Measurements from ENCODE around the gene ADGRG3. TPM values are rescaled to one million over a fixed set of nuclear protein-coding genes. Genes with fewer than 3 reads are reported as not detected.
"Not testable (repeated sequence)": the region's sequence is repeated elsewhere in the genome, so short reads cannot be mapped to it uniquely, and the experiment has no call there.

Gene ADGRG3
- total RNA-seq, 1 experiment from 2014 or later = not detected

DNA sequence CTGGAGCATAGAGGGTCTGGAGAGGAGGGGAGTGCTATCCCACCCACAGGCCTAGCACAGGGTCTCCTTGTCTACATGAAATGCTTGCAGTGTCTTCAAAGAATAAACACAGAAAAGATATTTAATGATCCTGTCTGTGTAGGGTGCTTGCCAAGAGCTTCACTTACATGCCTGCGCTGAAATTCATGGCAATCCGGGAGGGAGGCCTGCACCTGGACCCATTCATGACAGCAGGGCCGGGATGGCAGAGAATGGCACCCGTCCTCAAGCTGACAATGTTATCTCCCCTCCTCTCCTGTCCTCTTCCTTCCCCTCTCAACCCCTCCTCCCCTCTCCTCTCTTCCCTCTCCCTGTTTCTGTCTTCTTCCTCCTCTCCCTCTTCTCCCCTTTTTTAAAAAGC, 2.1 kb downstream of the ADGRG3 start:
- no peak for DNase-seq (ENCODE audit: low read depth)
- in situ Hi-C loops (cut with HindIII; ENCODE audit: low pct_unique_long_range_greater_than_20kb, low sequenced_read_pairs) = no loop called here

DNA sequence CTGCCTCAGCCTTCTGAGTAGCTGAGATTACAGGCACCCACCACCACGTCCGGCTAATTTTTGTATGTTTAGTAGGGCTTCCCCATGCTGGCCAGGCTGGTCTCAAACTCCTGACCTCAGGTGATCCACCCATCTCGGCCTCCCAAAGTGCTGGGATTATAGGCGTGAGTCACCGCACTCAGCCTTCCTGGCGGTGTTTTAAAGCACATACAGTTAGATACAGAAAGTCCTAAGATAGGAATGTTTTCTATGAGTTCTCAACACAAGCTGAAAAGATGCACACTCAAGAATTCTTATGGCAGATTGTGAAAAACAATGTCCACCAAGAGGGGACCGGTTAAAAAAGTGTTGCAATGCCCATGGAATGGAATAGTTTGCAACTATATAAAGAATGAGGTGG, 3.3 kb downstream of the ADGRG3 start:
- DNase-seq (ENCODE audit: low read depth); in situ Hi-C loops (cut with HindIII; ENCODE audit: low pct_unique_long_range_greater_than_20kb, low sequenced_read_pairs): not testable (repeated sequence)

GRCh38 chr16:57672416-57672815, 4.3 kb downstream of the ADGRG3 start:
- in situ Hi-C loops (cut with HindIII; ENCODE audit: low pct_unique_long_range_greater_than_20kb, low sequenced_read_pairs) = no loop called here
- DNase-seq (ENCODE audit: low read depth) = no peak

DNA sequence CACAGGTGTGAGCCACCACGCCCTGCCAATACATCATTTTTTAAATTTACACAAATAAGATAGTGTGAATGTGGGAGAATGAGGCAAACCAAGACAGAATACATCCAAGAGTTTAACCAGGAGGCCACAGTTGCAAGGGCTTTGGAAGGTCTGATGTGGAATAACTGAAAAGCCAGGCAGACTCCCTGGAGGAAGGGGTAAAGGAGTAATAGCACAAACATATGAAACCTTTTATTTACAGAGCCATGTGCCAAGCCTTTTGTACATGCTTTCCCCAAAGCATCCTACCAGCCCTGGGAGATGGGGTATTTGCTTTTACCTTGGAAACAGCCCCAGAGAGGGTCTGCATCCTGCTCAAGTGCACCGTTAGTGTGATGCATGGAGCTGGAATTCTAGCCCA, 4.7 kb downstream of the ADGRG3 start:
- DNase-seq (ENCODE audit: low read depth) = no peak
- in situ Hi-C loops (cut with HindIII; ENCODE audit: low pct_unique_long_range_greater_than_20kb, low sequenced_read_pairs) = no loop called here

DNA sequence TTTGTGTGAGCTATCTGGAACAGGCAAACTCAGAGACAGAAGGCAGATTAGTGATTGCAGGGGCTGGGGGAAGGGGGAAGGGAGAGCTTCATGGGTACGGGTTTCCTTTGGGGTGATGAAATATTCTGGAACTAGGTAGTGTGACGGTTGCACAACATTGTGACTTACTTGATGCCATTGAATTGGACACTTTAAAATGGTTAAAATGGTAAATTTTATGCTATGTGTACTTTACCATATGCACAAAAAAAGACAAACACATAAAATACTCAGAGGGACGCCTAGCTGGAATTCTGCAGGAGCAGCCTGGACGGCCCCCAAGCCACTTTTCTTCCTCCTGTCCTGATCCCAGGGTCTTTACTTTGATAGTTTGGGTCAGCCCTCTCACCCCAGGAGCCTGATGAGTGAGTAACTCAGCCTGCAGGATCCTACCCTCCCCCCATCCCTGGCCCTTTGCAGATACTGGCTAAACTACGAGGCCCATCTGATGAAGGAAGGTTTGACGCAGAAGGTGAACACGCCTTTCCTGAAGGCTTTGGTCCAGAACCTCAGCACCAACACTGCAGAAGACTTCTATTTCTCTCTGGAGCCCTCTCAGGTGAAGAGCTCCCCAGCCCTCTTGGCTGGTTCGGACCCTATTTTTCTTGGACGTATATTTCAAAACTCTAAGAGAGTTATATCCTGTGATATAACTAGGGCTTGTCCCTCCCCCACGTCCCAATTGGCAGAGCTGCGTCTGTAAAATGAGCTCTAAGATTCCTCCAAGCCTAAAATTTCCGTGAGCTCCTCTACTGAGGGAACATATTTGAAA, 7.8 kb downstream of the ADGRG3 start:
- in situ Hi-C loops (cut with HindIII; ENCODE audit: low pct_unique_long_range_greater_than_20kb, low sequenced_read_pairs) = no loop called here
- no peak for DNase-seq (ENCODE audit: low read depth)

DNA sequence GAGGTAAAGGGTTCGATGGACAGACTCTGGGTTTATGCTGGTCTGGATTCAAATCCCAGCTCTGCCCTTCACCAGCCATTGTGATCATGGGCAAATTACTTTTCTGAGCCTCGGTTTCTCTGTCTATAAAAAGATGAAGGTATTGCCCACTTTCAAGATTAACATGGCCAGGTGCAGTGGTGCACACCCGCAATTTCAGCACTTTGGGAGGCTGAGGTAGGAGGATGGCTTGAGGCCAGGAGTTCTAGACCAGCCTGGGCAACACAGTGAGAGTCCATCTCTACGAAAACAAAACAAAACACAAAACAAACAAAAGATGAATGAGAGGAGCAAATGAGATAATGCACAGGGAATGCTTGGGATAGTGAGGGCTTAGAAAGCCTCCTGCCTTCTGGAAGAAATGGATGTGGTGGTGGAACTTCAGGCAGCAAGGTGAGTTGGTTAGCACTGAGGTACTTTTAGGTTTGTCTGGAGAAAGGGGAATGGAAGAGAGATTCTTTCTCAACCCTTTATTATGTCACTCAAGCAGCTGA, 8.5 kb downstream of the ADGRG3 start:
- DNase-seq (ENCODE audit: low read depth) = no peak
- in situ Hi-C loops (cut with HindIII; ENCODE audit: low pct_unique_long_range_greater_than_20kb, low sequenced_read_pairs) = no loop called here

GRCh38 chr16:57677622-57678369, 9.7 kb downstream of the ADGRG3 start:
- in situ Hi-C loops (cut with HindIII; ENCODE audit: low pct_unique_long_range_greater_than_20kb, low sequenced_read_pairs) = no loop called here
- no peak for DNase-seq (ENCODE audit: low read depth)

DNA sequence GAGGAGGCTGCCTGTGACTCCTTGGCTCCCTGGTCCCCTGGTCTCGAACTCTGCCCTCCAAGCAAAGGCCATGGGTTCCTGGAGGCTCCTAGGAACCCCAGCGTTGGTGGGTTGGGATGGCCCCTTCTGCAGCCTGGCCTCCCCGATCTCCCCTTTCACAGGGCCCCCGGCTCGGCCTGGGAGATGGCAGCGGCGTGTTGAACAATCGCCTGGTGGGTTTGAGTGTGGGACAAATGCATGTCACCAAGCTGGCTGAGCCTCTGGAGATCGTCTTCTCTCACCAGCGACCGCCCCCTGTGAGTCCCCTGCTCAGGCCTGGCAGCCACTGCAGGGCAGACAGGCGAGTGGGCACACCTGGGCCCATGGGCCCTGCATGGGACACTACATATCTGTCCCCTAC, 10.9 kb downstream of the ADGRG3 start:
- DNase-seq (ENCODE audit: low read depth) = no peak
- in situ Hi-C loops (cut with HindIII; ENCODE audit: low pct_unique_long_range_greater_than_20kb, low sequenced_read_pairs) = no loop called here

- no peak for DNase-seq (ENCODE audit: low read depth)
- in situ Hi-C loops (cut with HindIII; ENCODE audit: low pct_unique_long_range_greater_than_20kb, low sequenced_read_pairs) = no loop called here
These were observed 11.8 kb downstream of the ADGRG3 start for GRCh38 chr16:57679767-57680482.

GRCh38 chr16:57680842-57681375, 12.8 kb downstream of the ADGRG3 start:
- in situ Hi-C loops (cut with HindIII; ENCODE audit: low pct_unique_long_range_greater_than_20kb, low sequenced_read_pairs) = no loop called here
- no peak for DNase-seq (ENCODE audit: low read depth)

GRCh38 chr16:57681950-57682728, 14.0 kb downstream of the ADGRG3 start:
- in situ Hi-C loops (cut with HindIII; ENCODE audit: low pct_unique_long_range_greater_than_20kb, low sequenced_read_pairs) = no loop called here
- no peak for DNase-seq (ENCODE audit: low read depth)

DNA sequence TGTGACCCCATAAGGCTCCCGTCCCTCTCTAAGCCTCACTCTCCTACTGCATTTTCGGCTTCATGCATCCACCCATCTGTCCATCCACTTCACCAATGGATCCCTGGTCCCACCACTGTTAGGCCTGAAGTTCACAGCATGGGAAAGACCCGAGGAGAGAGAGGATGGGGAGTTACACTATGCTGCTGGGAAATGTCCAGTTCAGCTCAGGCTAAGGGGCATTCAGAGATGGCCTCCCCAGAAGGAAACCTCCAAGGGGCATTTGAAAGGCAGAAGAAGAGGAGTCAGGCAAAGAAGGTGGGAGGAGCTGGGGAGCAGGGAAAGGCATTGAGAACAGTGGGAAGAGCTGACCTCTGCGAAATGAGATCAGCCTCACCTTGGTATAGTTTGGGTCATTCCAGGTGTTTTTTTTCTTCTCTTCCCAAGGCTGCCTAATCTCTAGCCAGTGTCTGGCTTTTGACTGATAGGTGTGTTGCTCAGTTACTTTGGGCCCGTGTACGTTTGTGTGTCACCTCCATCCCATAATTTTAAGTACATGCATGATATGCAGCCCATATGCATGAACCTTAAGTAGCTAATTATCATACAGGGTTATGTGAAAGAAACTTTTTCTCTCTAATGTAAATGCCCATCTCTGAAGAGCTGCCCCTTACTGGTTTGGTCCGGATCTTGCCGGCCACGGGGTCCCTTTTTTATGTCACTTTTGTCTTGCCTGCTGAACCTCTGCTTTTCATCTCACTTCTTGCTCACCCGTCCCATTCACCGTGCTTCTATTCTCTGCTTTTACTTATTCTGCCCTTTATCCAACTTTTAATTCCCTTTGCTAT, 14.9 kb downstream of the ADGRG3 start:
- in situ Hi-C loops (cut with HindIII; ENCODE audit: low pct_unique_long_range_greater_than_20kb, low sequenced_read_pairs) = no loop called here
- no peak for DNase-seq (ENCODE audit: low read depth)

- in situ Hi-C loops (cut with HindIII; ENCODE audit: low pct_unique_long_range_greater_than_20kb, low sequenced_read_pairs) = no loop called here
These were observed 15.8 kb downstream of the ADGRG3 start for GRCh38 chr16:57683636-57684545.

DNA sequence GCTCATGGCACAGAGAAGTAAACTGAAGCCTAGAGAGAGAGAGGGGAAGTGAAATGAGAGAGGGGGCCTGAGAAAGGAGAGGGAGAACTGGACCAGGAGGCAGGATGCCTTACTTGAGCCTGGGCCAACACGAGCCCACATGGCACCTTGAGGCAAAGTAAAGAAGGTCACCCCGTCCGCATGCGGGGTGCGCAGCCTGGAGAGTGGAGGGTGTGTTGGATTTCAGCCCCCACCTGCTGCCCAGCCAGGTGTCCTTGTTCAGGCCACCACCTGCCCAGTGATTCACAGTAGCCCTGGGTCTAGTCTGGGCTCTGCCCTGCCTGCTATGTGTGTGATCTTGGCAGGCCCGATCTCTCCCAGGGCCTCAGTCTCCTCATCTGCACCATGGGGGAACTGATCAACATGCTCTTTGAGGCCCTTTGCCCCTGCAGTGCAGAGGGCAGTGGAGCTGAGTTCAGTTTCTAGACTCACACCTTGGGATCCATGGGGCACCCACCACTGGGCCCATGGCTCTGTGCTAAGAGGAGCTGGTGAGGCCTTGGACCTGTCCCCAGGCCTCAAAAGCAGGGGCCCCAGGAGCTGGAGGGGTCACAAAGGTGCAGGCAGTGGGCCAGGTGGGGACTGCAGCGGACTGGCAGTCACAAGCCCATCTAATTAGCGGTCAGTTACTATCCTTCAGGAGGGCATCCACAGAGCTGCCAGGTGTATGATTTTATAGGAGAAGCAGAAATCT, 16.7 kb downstream of the ADGRG3 start:
- in situ Hi-C loops (cut with HindIII; ENCODE audit: low pct_unique_long_range_greater_than_20kb, low sequenced_read_pairs) = no loop called here

More at GRCh38 chr16:57683636-57684545, 15.8 kb downstream of the ADGRG3 start:
- no peak for DNase-seq (ENCODE audit: low read depth)

GRCh38 chr16:57685633-57686032, 17.5 kb downstream of the ADGRG3 start:
- in situ Hi-C loops (cut with HindIII; ENCODE audit: low pct_unique_long_range_greater_than_20kb, low sequenced_read_pairs) = no loop called here
- no peak for DNase-seq (ENCODE audit: low read depth)

More for the DNA sequence above, 16.7 kb downstream of the ADGRG3 start:
- DNase-seq (ENCODE audit: low read depth) = no peak

Data from Caki2 (cell line).